SK-N-SH (cell line): ENCODE measurements around the gene OPCML. TPM values are rescaled to one million over a fixed set of nuclear protein-coding genes. Genes with fewer than 3 reads are reported as not detected.

Source experiments
- CTCF ChIA-PET: fragments of 300-600, 350-600 bp; formaldehyde crosslinking; extraction: SDS; loops from one replicate; lab custom pipeline; 2021; lab: Yijun Ruan, JAX
- POLR2A ChIA-PET: fragments of 350-600 bp; sonication (Branson Sonifier 250); formaldehyde crosslinking; extraction: SDS; loops from one replicate; lab custom pipeline; 2020; ENCODE audit warnings: antibody characterized with exemption, inconsistent platforms; lab: Yijun Ruan, JAX
- DNase-seq: peaks from one replicate; pipeline ENCODE4 v3.0.0; 2012
- H2AFZ ChIP-seq: fragments of 200-600 bp; sonication (generic); 2 replicates; pipeline ENCODE4 v1.8.1; 2016; ENCODE audit warnings: antibody characterized with exemption, mild to moderate bottlenecking, low read depth
- H3F3A ChIP-seq: fragments of 200-600 bp; sonication (generic); replicated peaks from 2 replicates; pipeline ENCODE3; 2016; ENCODE audit warnings: antibody characterized with exemption, mild to moderate bottlenecking; ENCODE audit not compliant: insufficient read depth
- H3K27ac ChIP-seq, 2 experiments: fragments of 200-500 bp in 1 of 2; fragments of 200-600 bp in 1 of 2; sonication (Bioruptor generic) in 1 of 2; sonication (generic), shearing (Covaris generic) in 1 of 2; 2 replicates each; pipeline versions ENCODE4 v1.5.1 to v1.6.1; 2014 to 2016; ENCODE audit warnings: low read depth in 2 of 2, inconsistent platforms in 1 of 2, low read length in 1 of 2, mild to moderate bottlenecking in 1 of 2, mixed read lengths in 1 of 2
- H3K27me3 ChIP-seq: fragments of 200-600 bp; sonication (generic), shearing (Covaris generic); 2 replicates; pipeline ENCODE4 v1.6.1; 2016; ENCODE audit warnings: mixed run types; ENCODE audit not compliant: insufficient read depth
- H3K36me3 ChIP-seq, 2 experiments: fragments of 200-500 bp in 1 of 2; fragments of 200-600 bp in 1 of 2; sonication (Bioruptor generic) in 1 of 2; sonication (generic) in 1 of 2; replicated peaks in 1 of 2; 2 replicates each; pipeline versions ENCODE3 to v1.5.1; 2014 to 2016; ENCODE audit warnings: low read length in 1 of 2, mild to moderate bottlenecking in 1 of 2; ENCODE audit not compliant: insufficient read depth in 2 of 2, control insufficient read depth in 1 of 2
- H3K4me1 ChIP-seq, 2 experiments: fragments of 200-500 bp in 1 of 2; fragments of 200-600 bp in 1 of 2; sonication (Bioruptor generic) in 1 of 2; sonication (generic), shearing (Covaris generic) in 1 of 2; 2 replicates each; pipeline versions ENCODE4 v1.5.1 to v1.6.1; 2014 to 2016; ENCODE audit warnings: low read depth in 1 of 2, low read length in 1 of 2, mixed run types in 1 of 2; ENCODE audit not compliant: insufficient read depth in 2 of 2, control insufficient read depth in 1 of 2
- H3K4me2 ChIP-seq: fragments of 200-600 bp; sonication (generic), shearing (Covaris generic); 2 replicates; pipeline ENCODE4 v1.6.1; 2017; ENCODE audit warnings: mixed run types
- H3K4me3 ChIP-seq, 2 experiments: fragments of 200-500 bp in 1 of 2; fragments of 200-600 bp in 1 of 2; sonication (Bioruptor generic) in 1 of 2; sonication (generic), shearing (Covaris generic) in 1 of 2; 2 replicates each; pipeline versions ENCODE4 v1.5.1 to v1.8.1; 2014 to 2016; ENCODE audit warnings: low read depth in 2 of 2, inconsistent platforms in 1 of 2, low read length in 1 of 2, mild to moderate bottlenecking in 1 of 2, mixed read lengths in 1 of 2, moderate library complexity in 1 of 2
- H3K79me2 ChIP-seq: fragments of 200-600 bp; sonication (generic); 2 replicates; pipeline ENCODE4 v1.8.1; 2017; ENCODE audit warnings: mild to moderate bottlenecking; ENCODE audit not compliant: insufficient read depth
- H3K9ac ChIP-seq: fragments of 200-600 bp; sonication (generic); 2 replicates; pipeline ENCODE4 v1.6.1; 2017; ENCODE audit warnings: mixed run types
- H3K9me2 ChIP-seq: fragments of 200-600 bp; sonication (generic); 2 replicates; pipeline ENCODE4 v1.6.1; 2017; ENCODE audit warnings: mixed run types
- H3K9me3 ChIP-seq: fragments of 200-600 bp; sonication (generic); 2 replicates; pipeline ENCODE4 v1.6.1; 2017; ENCODE audit warnings: mixed run types, mild to moderate bottlenecking, moderate library complexity
- H4K20me1 ChIP-seq: fragments of 200-600 bp; sonication (generic); 2 replicates; pipeline ENCODE4 v1.6.1; 2017; ENCODE audit warnings: mild to moderate bottlenecking, mixed run types; ENCODE audit not compliant: insufficient read depth
- CHD2 ChIP-seq: fragments of 150-350 bp; IDR thresholded peaks from 2 replicates; pipeline ENCODE4 v1.6.1; 2018; ENCODE audit warnings: low read length; ENCODE audit not compliant: partially characterized antibody
- CTCF ChIP-seq: fragments of 200-600 bp; sonication (generic); IDR thresholded peaks from 2 replicates; pipeline ENCODE4 v1.6.1; 2017; ENCODE audit warnings: antibody characterized with exemption, mild to moderate bottlenecking, moderate library complexity
- ELF1 ChIP-seq: IDR thresholded peaks from 2 replicates; pipeline ENCODE4 v1.4.0; 2012
- EP300 ChIP-seq, 2 experiments: IDR thresholded peaks; 2 replicates each; pipeline versions ENCODE4 v1.4.0 to v1.6.1; 2012; ENCODE audit warnings: borderline replicate concordance in 1 of 2, low read depth in 1 of 2, low read length in 1 of 2
- EZH2phosphoT487 ChIP-seq: fragments of 200-600 bp; sonication (generic); IDR thresholded peaks from 2 replicates; pipeline ENCODE4 v1.6.1; 2017; ENCODE audit warnings: low read depth, mixed run types, mild to moderate bottlenecking, antibody characterized with exemption, moderate library complexity, borderline replicate concordance
- FOXJ3 ChIP-seq: sonication (generic); formaldehyde crosslinking; IDR thresholded peaks from 2 replicates; pipeline ENCODE4 v1.5.1; 2020; ENCODE audit warnings: mild to moderate bottlenecking, missing genetic modification reagents
- FOXM1 ChIP-seq: IDR thresholded peaks from 2 replicates; pipeline ENCODE4 v1.4.0; 2012; ENCODE audit warnings: low read depth, mild to moderate bottlenecking
- GABPA ChIP-seq: IDR thresholded peaks from 2 replicates; pipeline ENCODE4 v1.4.0; 2012; ENCODE audit warnings: low read depth, mild to moderate bottlenecking
- GATA2 ChIP-seq: sonication (generic); formaldehyde crosslinking; IDR thresholded peaks from 2 replicates; pipeline ENCODE4 v1.5.0; 2020; ENCODE audit warnings: mild to moderate bottlenecking, missing genetic modification reagents
- JUND ChIP-seq: IDR thresholded peaks from 2 replicates; pipeline ENCODE4 v1.4.0; 2012
- MEF2A ChIP-seq: IDR thresholded peaks from 2 replicates; pipeline ENCODE4 v1.4.0; 2012; ENCODE audit warnings: low read depth, borderline replicate concordance
- MXI1 ChIP-seq: IDR thresholded peaks from 2 replicates; pipeline ENCODE4 v1.6.1; 2012; ENCODE audit warnings: mild to moderate bottlenecking, low read depth, low read length, improper control_type of control experiment
- NFIC ChIP-seq: IDR thresholded peaks from 2 replicates; pipeline ENCODE4 v1.4.0; 2012; ENCODE audit warnings: borderline replicate concordance
- NRF1 ChIP-seq: IDR thresholded peaks from 2 replicates; pipeline ENCODE4 v1.6.1; 2012; ENCODE audit warnings: low read depth, mild to moderate bottlenecking, low read length
- RAD21 ChIP-seq: IDR thresholded peaks from 2 replicates; pipeline ENCODE4 v1.6.1; 2012; ENCODE audit warnings: mild to moderate bottlenecking, low read length
- RCOR1 ChIP-seq: fragments of 150-350 bp; IDR thresholded peaks from 2 replicates; pipeline ENCODE4 v1.6.1; 2017; ENCODE audit warnings: antibody characterized with exemption, low read length
- REST ChIP-seq: IDR thresholded peaks from 2 replicates; pipeline ENCODE4 v1.6.1; 2012; ENCODE audit warnings: mild to moderate bottlenecking, low read depth, low read length, moderate library complexity
- RFX5 ChIP-seq: IDR thresholded peaks from 2 replicates; pipeline ENCODE4 v1.6.1; 2012; ENCODE audit warnings: mild to moderate bottlenecking, improper control_type of control experiment, low read length
- RXRA ChIP-seq: IDR thresholded peaks from 2 replicates; pipeline ENCODE4 v1.4.0; 2012; ENCODE audit warnings: low read depth, mild to moderate bottlenecking, borderline replicate concordance
- SIN3A ChIP-seq: IDR thresholded peaks from 2 replicates; pipeline ENCODE4 v1.6.1; 2012; ENCODE audit warnings: low read depth, mild to moderate bottlenecking, low read length, moderate library complexity, borderline replicate concordance
- TAF1 ChIP-seq: IDR thresholded peaks from 2 replicates; pipeline ENCODE4 v1.6.1; 2012; ENCODE audit warnings: low read depth, mild to moderate bottlenecking, low read length, moderate library complexity, borderline replicate concordance
- TCF12 ChIP-seq: IDR thresholded peaks from 2 replicates; pipeline ENCODE4 v1.4.0; 2012
- USF1 ChIP-seq: IDR thresholded peaks from 2 replicates; pipeline ENCODE4 v1.4.0; 2012; ENCODE audit warnings: low read depth, borderline replicate concordance
- USF2 ChIP-seq: fragments of 150-350 bp; IDR thresholded peaks from 2 replicates; pipeline ENCODE4 v1.6.1; 2017; ENCODE audit warnings: antibody characterized with exemption, low read length, low read depth, borderline replicate concordance
- WGBS: methylation state at CpG from one replicate; pipeline ENCODE4 v1.1.6; 2017; ENCODE audit warnings: low lambda C conversion rate; 5-methylcytosine and 5-hydroxymethylcytosine counted together
- polyA plus RNA-seq, 3 experiments: library from polyadenylated mRNA; depleted of rRNA; stranded (reverse); fragments of >200 nt; gene quantifications; 2 replicates each; pipeline ENCODE4 v1.2.3, GENCODE V29; 2012

OPCML gene
- polyA plus RNA-seq, 1 of the 3 experiments (the other 2 are of a cell fraction) = not detected

GRCh38 chr11:133318221-133318620, 214.1 kb downstream of the OPCML start:
- Histone ChIP-seq H3K9me3 (peaks cover 5% of the 10 kb centered on the region; the same call in 1 of the 2 replicates), H3K4me1 (no peaks in the 10 kb centered on the region), H3K27me3 (no peaks in the 10 kb centered on the region), H3K36me3 (no peaks in the 10 kb centered on the region), H3K4me2 (no peak overlapping the region), H3F3A (no peaks in the 10 kb centered on the region), H3K9ac (no peak overlapping the region), H2AFZ (no peak overlapping the region), H3K4me3 (no peak overlapping the region), H3K27ac (no peak overlapping the region), H4K20me1 (no peaks in the 10 kb centered on the region), H3K79me2 (no peaks in the 10 kb centered on the region), H3K9me2 (no peaks in the 10 kb centered on the region)
- CTCF ChIA-PET = no interaction called here
- DNase-seq = no peak
- POLR2A ChIA-PET = no interaction called here
- WGBS = 22% methylated on average over 5 of the region's 5 CpGs
- TF ChIP-seq GABPA (no peak), CHD2 (no peak), USF1 (no peak), TCF12 (no peak), RXRA (no peak), JUND (no peak), RFX5 (no peak), RCOR1 (no peak), GATA2 (no peak), SIN3A (no peak), MXI1 (no peak), USF2 (no peak), EZH2phosphoT487 (no peak), NFIC (no peak), MEF2A (no peak), RAD21 (no peak), FOXM1 (no peak), ELF1 (no peak), NRF1 (no peak)
- TF ChIP-seq, all 33 proteins: peak for 0

GRCh38 chr11:133311230-133311629, 221.1 kb downstream of the OPCML start:
- no peaks in the 10 kb centered on the region for H3K4me1 ChIP-seq
- WGBS = 0% methylated on average over 1 of the region's 1 CpG
- no peaks in the 10 kb centered on the region for H3K36me3 ChIP-seq
- no peaks in the 10 kb centered on the region for H4K20me1 ChIP-seq
- no peak overlapping the region for H3K4me3 ChIP-seq
- H3K27ac ChIP-seq = no peak overlapping the region
- no peaks in the 10 kb centered on the region for H3K9me2 ChIP-seq
- no peaks in the 10 kb centered on the region for H3K27me3 ChIP-seq
- no peak overlapping the region for H2AFZ ChIP-seq
- no peaks in the 10 kb centered on the region for H3K9me3 ChIP-seq
- H3K4me2 ChIP-seq = no peak overlapping the region
- DNase-seq = no peak
- no peaks in the 10 kb centered on the region for H3F3A ChIP-seq
- ChIA-PET CTCF (interaction anchor here (0.7 kb wide), 1 partner anchor 177 kb away, joined by 5 read pairs; no protein-coding TSS in a partner anchor), POLR2A (no interaction called here)
- no peak overlapping the region for H3K9ac ChIP-seq
- no peaks in the 10 kb centered on the region for H3K79me2 ChIP-seq
- TF ChIP-seq TCF12 = no peak
- TF ChIP-seq CTCF = no peak
- TF ChIP-seq FOXJ3 (CRISPR knock-in tag) = no peak
- no peak for TF ChIP-seq TAF1
- TF ChIP-seq SIN3A = no peak
- no peak for TF ChIP-seq REST
- TF ChIP-seq RXRA = no peak
- TF ChIP-seq GATA2 = no peak
- no peak for TF ChIP-seq RCOR1
- no peak for TF ChIP-seq RFX5
- no peak for TF ChIP-seq EP300 (IDR thresholded peaks at IDR 0.05; ENCODE audit: borderline replicate concordance in 1 of 2, low read depth in 1 of 2, low read length in 1 of 2)
